ENCODE results near the gene PIEZO2. TPM values are rescaled to one million over a fixed set of nuclear protein-coding genes. Genes with fewer than 3 reads are reported as not detected.
"Not testable (repeated sequence)": the region's sequence is repeated elsewhere in the genome, so short reads cannot be mapped to it uniquely, and the experiment has no call there.

Gene PIEZO2
- polyA plus RNA-seq (2012; ENCODE audit: missing spikeins), result 28.0 TPM

- FAIRE-seq (no peak), DNase-seq (ENCODE audit: insufficient read length) (peak; percentile 83)
- TF ChIP-seq TAF1 (IDR thresholded peaks at IDR 0.05; ENCODE audit: borderline replicate concordance, low read depth, low read length) (peak; percentile 35; the same call in 1 of the 2 replicates), POLR2A (IDR thresholded peaks at IDR 0.05; ENCODE audit: low read depth, low read length) (peak; percentile 46; the same call in 1 of the 2 replicates), POLR2AphosphoS5 (IDR thresholded peaks at IDR 0.05; ENCODE audit: low read depth, low read length) (no peak)
Measured at GRCh38 chr18:11149441-11150270, at the start of gene PIEZO2. Gene PIEZO2, minus strand, starts transcription at chr18:11149569. Its CDS starts 981 bp downstream, at chr18:11148588.

GRCh38 chr18:11183637-11184036, 34.3 kb upstream of the PIEZO2 start:
- no peak for TF ChIP-seq POLR2AphosphoS5 (IDR thresholded peaks at IDR 0.05; ENCODE audit: low read depth, low read length)
- no peak for TF ChIP-seq TAF1 (IDR thresholded peaks at IDR 0.05; ENCODE audit: borderline replicate concordance, low read depth, low read length)
- no peak for TF ChIP-seq POLR2A (IDR thresholded peaks at IDR 0.05; ENCODE audit: low read depth, low read length)
- FAIRE-seq (no peak), DNase-seq (ENCODE audit: insufficient read length) (no peak)

- not testable (repeated sequence) for DNase-seq (ENCODE audit: insufficient read length); FAIRE-seq
Measured at GRCh38 chr18:11181629-11182028, 32.3 kb upstream of the PIEZO2 start.

- DNase-seq (ENCODE audit: insufficient read length), result no peak
- FAIRE-seq, result no peak
- TF ChIP-seq TAF1 (IDR thresholded peaks at IDR 0.05; ENCODE audit: borderline replicate concordance, low read depth, low read length), result no peak
- TF ChIP-seq POLR2A (IDR thresholded peaks at IDR 0.05; ENCODE audit: low read depth, low read length), result no peak
- TF ChIP-seq POLR2AphosphoS5 (IDR thresholded peaks at IDR 0.05; ENCODE audit: low read depth, low read length), result no peak
Measured at GRCh38 chr18:11179959-11180519, 30.7 kb upstream of the PIEZO2 start.

- FAIRE-seq (no peak), DNase-seq (ENCODE audit: insufficient read length) (no peak)
- TF ChIP-seq TAF1 (IDR thresholded peaks at IDR 0.05; ENCODE audit: borderline replicate concordance, low read depth, low read length) (no peak), POLR2AphosphoS5 (IDR thresholded peaks at IDR 0.05; ENCODE audit: low read depth, low read length) (no peak), POLR2A (IDR thresholded peaks at IDR 0.05; ENCODE audit: low read depth, low read length) (no peak)
Measured at GRCh38 chr18:11178951-11179549, 29.7 kb upstream of the PIEZO2 start.

GRCh38 chr18:11177382-11177781, 28.0 kb upstream of the PIEZO2 start:
- DNase-seq (ENCODE audit: insufficient read length), result no peak
- no peak for FAIRE-seq

GRCh38 chr18:11176481-11176881, 27.1 kb upstream of the PIEZO2 start:
- TF ChIP-seq POLR2A (IDR thresholded peaks at IDR 0.05; ENCODE audit: low read depth, low read length) (no peak), TAF1 (IDR thresholded peaks at IDR 0.05; ENCODE audit: borderline replicate concordance, low read depth, low read length) (no peak), POLR2AphosphoS5 (IDR thresholded peaks at IDR 0.05; ENCODE audit: low read depth, low read length) (no peak)
- DNase-seq (ENCODE audit: insufficient read length), result no peak
- FAIRE-seq, result no peak

More at GRCh38 chr18:11177382-11177781, 28.0 kb upstream of the PIEZO2 start:
- TF ChIP-seq TAF1 (IDR thresholded peaks at IDR 0.05; ENCODE audit: borderline replicate concordance, low read depth, low read length), result no peak
- TF ChIP-seq POLR2A (IDR thresholded peaks at IDR 0.05; ENCODE audit: low read depth, low read length), result no peak
- no peak for TF ChIP-seq POLR2AphosphoS5 (IDR thresholded peaks at IDR 0.05; ENCODE audit: low read depth, low read length)

GRCh38 chr18:11175266-11175979, 26.1 kb upstream of the PIEZO2 start:
- no peak for DNase-seq (ENCODE audit: insufficient read length)
- TF ChIP-seq TAF1 (IDR thresholded peaks at IDR 0.05; ENCODE audit: borderline replicate concordance, low read depth, low read length) (no peak), POLR2AphosphoS5 (IDR thresholded peaks at IDR 0.05; ENCODE audit: low read depth, low read length) (no peak), POLR2A (IDR thresholded peaks at IDR 0.05; ENCODE audit: low read depth, low read length) (no peak)
- no peak for FAIRE-seq

- DNase-seq (ENCODE audit: insufficient read length); FAIRE-seq: not testable (repeated sequence)
Measured at GRCh38 chr18:11174179-11174578, 24.8 kb upstream of the PIEZO2 start.

GRCh38 chr18:11167778-11168177, 18.4 kb upstream of the PIEZO2 start:
- DNase-seq (ENCODE audit: insufficient read length) (no peak), FAIRE-seq (no peak)
- TF ChIP-seq POLR2A (IDR thresholded peaks at IDR 0.05; ENCODE audit: low read depth, low read length), result no peak
- no peak for TF ChIP-seq TAF1 (IDR thresholded peaks at IDR 0.05; ENCODE audit: borderline replicate concordance, low read depth, low read length)
- TF ChIP-seq POLR2AphosphoS5 (IDR thresholded peaks at IDR 0.05; ENCODE audit: low read depth, low read length), result no peak

- TF ChIP-seq TAF1 (IDR thresholded peaks at IDR 0.05; ENCODE audit: borderline replicate concordance, low read depth, low read length), result no peak
- TF ChIP-seq POLR2AphosphoS5 (IDR thresholded peaks at IDR 0.05; ENCODE audit: low read depth, low read length), result no peak
- no peak for TF ChIP-seq POLR2A (IDR thresholded peaks at IDR 0.05; ENCODE audit: low read depth, low read length)
- FAIRE-seq, result no peak
Measured at GRCh38 chr18:11165952-11166351, 16.6 kb upstream of the PIEZO2 start.

More at GRCh38 chr18:11165952-11166351, 16.6 kb upstream of the PIEZO2 start:
- no peak for DNase-seq (ENCODE audit: insufficient read length)

All from GM12892 (cell line).